ENCODE data around the gene COL18A1. TPM values are rescaled to one million over a fixed set of nuclear protein-coding genes. Genes with fewer than 3 reads are reported as not detected.

The COL18A1 gene
- total RNA-seq, 1 experiment from 2014 or later = 0.11 TPM

DNA sequence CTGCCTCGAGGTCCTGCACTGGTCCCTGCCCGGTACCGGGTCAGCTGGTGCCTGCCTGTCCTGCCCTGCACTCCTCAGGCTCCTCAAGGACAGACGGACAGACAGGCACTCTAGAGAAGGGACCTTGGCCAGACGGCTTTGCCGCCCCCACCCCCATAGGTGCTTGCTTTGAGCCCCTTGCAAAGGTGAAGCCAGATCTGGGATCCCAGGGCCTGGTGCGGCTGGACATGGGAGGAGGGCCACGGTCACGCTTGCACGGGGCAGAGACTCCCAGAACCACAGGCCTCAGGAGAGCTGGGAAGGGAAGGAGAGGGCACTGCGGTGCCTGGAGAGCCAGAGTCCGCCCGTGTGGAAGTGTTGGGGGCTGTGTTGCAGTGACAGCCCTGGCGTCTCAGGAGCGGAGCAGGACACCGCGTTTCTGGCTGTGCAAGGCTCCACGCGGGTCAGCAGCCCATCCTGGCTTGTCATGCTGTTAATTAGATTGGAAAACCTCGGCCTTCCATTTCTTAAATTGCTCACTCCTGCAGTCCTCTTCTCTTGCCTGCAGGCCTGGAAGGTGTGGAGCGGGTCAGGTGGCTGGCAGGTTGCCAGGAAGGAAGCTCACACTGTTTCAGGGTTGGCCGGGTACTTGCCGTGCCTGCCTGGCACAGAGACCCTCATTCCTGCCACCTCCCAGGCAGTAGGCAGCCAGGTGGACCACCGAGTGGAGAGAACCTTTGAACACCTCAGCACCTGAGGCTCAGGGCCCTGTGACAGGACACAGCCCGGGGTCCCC is 16.3 kb downstream of the COL18A1 start:
- Histone ChIP-seq H3K4me1 (ENCODE audit: low read length) (no peaks in the 10 kb centered on the region), H3K27me3 (ENCODE audit: low read length) (no peaks in the 10 kb centered on the region), H3K4me2 (ENCODE audit: low read depth, low read length, poor library complexity, severe bottlenecking) (no peak overlapping the region), H3K9me2 (replicated peaks; ENCODE audit: insufficient read depth, low read length) (no peaks in the 10 kb centered on the region), H2AFZ (ENCODE audit: low read length) (no peak overlapping the region), H3K9ac (ENCODE audit: low read length) (no peak overlapping the region), H4K20me1 (ENCODE audit: insufficient read depth, low read depth, low read length) (no peaks in the 10 kb centered on the region), H3K4me3 (ENCODE audit: low read length) (no peak overlapping the region), H3K27ac (ENCODE audit: low read length) (no peak overlapping the region), H3K36me3 (ENCODE audit: insufficient read depth, low read length) (no peaks in the 10 kb centered on the region), H3K79me2 (ENCODE audit: low read length) (no peaks in the 10 kb centered on the region), H3K9me3 (ENCODE audit: low read length) (no peaks in the 10 kb centered on the region)
- DNase-seq = no peak

GRCh38 chr21:45421846-45422775 is 17.1 kb downstream of the COL18A1 start:
- H4K20me1 ChIP-seq (ENCODE audit: insufficient read depth, low read depth, low read length) = no peaks in the 10 kb centered on the region
- no peak overlapping the region for H3K4me2 ChIP-seq (ENCODE audit: low read depth, low read length, poor library complexity, severe bottlenecking)
- H3K4me1 ChIP-seq (ENCODE audit: low read length) = no peaks in the 10 kb centered on the region

DNA sequence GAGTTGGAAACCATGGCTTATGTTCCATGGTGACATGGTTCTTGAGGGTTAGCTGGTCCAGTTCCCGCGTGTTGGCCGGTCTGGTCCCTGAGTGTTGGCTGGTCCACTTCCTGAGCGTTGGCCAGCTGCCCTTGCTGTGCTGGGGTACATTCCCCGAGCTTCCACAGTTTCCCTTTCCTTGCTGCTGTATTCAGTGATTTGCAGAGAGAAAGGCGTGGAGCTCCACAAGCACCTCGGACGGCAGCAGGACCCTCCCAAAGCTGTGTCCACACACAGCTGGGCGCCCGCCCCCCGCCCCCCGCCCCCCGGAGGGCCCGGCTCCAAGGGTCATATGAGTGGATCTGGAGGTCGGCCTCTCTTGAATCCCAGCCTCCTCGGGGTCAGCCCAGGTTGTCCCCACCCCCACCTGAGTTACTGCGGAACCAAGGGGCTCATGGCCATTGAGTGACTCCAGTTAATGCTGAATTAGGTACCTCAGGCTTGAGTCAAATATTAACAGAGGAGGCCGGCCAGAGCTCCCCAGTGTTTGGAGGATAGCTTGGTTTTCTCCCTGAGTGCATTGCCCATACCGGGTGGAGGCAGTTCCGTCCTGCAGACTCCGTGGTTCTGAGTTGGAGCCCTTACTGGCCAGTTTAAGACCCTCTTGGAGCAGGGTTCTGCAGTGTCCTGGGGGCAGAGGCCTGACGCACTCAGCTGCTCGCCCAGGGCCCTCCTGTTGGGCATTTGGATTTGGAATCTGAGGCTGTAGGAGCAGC is 18.4 kb downstream of the COL18A1 start:
- DNase-seq = no peak
- Histone ChIP-seq H4K20me1 (ENCODE audit: insufficient read depth, low read depth, low read length) (no peaks in the 10 kb centered on the region), H3K27me3 (ENCODE audit: low read length) (no peaks in the 10 kb centered on the region), H3K9ac (ENCODE audit: low read length) (no peak overlapping the region), H3K27ac (ENCODE audit: low read length) (no peak overlapping the region), H2AFZ (ENCODE audit: low read length) (no peak overlapping the region), H3K9me3 (ENCODE audit: low read length) (no peaks in the 10 kb centered on the region), H3K36me3 (ENCODE audit: insufficient read depth, low read length) (no peaks in the 10 kb centered on the region), H3K4me1 (ENCODE audit: low read length) (no peaks in the 10 kb centered on the region), H3K4me3 (ENCODE audit: low read length) (no peak overlapping the region), H3K9me2 (replicated peaks; ENCODE audit: insufficient read depth, low read length) (no peaks in the 10 kb centered on the region), H3K4me2 (ENCODE audit: low read depth, low read length, poor library complexity, severe bottlenecking) (no peak overlapping the region), H3K79me2 (ENCODE audit: low read length) (no peaks in the 10 kb centered on the region)

More at GRCh38 chr21:45421846-45422775, 17.1 kb downstream of the COL18A1 start:
- DNase-seq = no peak
- Histone ChIP-seq H2AFZ (ENCODE audit: low read length) (no peak overlapping the region), H3K9me3 (ENCODE audit: low read length) (no peaks in the 10 kb centered on the region), H3K79me2 (ENCODE audit: low read length) (no peaks in the 10 kb centered on the region), H3K27me3 (ENCODE audit: low read length) (no peaks in the 10 kb centered on the region), H3K27ac (ENCODE audit: low read length) (no peak overlapping the region), H3K4me3 (ENCODE audit: low read length) (no peak overlapping the region), H3K36me3 (ENCODE audit: insufficient read depth, low read length) (no peaks in the 10 kb centered on the region), H3K9ac (ENCODE audit: low read length) (no peak overlapping the region), H3K9me2 (replicated peaks; ENCODE audit: insufficient read depth, low read length) (no peaks in the 10 kb centered on the region)

DNA sequence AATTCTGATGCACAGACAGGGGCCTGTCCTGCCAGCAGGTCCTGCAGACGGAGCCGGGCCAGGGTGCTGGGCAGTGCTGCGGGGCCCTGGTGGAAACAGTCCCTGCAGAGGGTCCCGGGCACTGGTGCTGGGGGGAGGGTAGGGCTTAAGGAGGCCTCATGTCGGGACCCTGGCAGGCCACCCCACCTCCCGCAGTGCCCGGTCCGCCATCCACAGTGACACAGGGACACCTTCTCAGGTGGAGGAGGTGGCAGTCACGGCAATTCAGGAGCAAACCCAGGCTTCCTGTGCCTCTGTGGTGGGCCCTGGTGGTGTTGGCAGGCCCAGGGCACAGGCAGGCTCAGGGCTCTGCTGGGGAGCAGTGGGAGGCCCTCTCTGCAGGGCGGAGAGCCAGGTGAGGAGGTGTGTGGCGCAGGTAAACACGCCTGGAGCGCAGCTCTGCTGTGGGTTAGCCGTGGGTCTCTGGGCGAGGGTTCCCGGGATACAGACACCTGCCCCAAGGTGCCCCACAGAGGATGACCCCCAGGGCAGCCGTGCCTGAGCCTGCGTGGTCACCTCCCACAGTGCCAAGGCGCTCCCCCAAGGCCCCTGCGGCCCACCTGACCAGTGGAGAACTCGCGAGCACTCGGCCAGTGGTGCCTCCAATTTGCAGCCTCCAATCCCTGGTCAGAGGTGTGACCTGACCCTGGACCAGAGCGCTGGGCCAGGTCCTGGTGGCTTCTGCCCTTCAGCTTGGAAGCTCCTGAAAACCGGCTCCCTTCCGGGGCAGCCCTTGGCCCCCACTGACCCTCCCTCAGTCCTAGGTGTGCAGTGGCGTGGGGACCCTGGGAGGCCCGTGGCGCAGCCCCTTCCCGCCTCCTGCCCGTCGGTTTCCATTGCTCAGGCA is 19.2 kb downstream of the COL18A1 start:
- Histone ChIP-seq H2AFZ (ENCODE audit: low read length) (no peak overlapping the region), H3K9me2 (replicated peaks; ENCODE audit: insufficient read depth, low read length) (no peaks in the 10 kb centered on the region), H3K9ac (ENCODE audit: low read length) (no peak overlapping the region), H3K27ac (ENCODE audit: low read length) (no peak overlapping the region), H3K27me3 (ENCODE audit: low read length) (no peaks in the 10 kb centered on the region), H3K4me1 (ENCODE audit: low read length) (no peaks in the 10 kb centered on the region), H3K4me2 (ENCODE audit: low read depth, low read length, poor library complexity, severe bottlenecking) (no peak overlapping the region), H3K79me2 (ENCODE audit: low read length) (no peaks in the 10 kb centered on the region), H4K20me1 (ENCODE audit: insufficient read depth, low read depth, low read length) (no peaks in the 10 kb centered on the region), H3K36me3 (ENCODE audit: insufficient read depth, low read length) (no peaks in the 10 kb centered on the region), H3K9me3 (ENCODE audit: low read length) (no peaks in the 10 kb centered on the region), H3K4me3 (ENCODE audit: low read length) (no peak overlapping the region)
- DNase-seq = no peak

GRCh38 chr21:45424854-45425795 is 20.2 kb downstream of the COL18A1 start:
- H3K4me2 ChIP-seq (ENCODE audit: low read depth, low read length, poor library complexity, severe bottlenecking) = no peak overlapping the region
- no peaks in the 10 kb centered on the region for H3K4me1 ChIP-seq (ENCODE audit: low read length)
- no peaks in the 10 kb centered on the region for H3K79me2 ChIP-seq (ENCODE audit: low read length)

GRCh38 chr21:45427331-45428271 is 22.6 kb downstream of the COL18A1 start:
- Histone ChIP-seq H3K79me2 (ENCODE audit: low read length) (no peaks in the 10 kb centered on the region), H3K9me2 (replicated peaks; ENCODE audit: insufficient read depth, low read length) (no peaks in the 10 kb centered on the region), H3K27ac (ENCODE audit: low read length) (no peak overlapping the region), H3K4me2 (ENCODE audit: low read depth, low read length, poor library complexity, severe bottlenecking) (no peak overlapping the region), H2AFZ (ENCODE audit: low read length) (no peak overlapping the region), H3K4me1 (ENCODE audit: low read length) (no peaks in the 10 kb centered on the region), H3K27me3 (ENCODE audit: low read length) (no peaks in the 10 kb centered on the region), H3K9ac (ENCODE audit: low read length) (no peak overlapping the region), H3K9me3 (ENCODE audit: low read length) (no peaks in the 10 kb centered on the region), H3K36me3 (ENCODE audit: insufficient read depth, low read length) (no peaks in the 10 kb centered on the region), H3K4me3 (ENCODE audit: low read length) (no peak overlapping the region), H4K20me1 (ENCODE audit: insufficient read depth, low read depth, low read length) (no peaks in the 10 kb centered on the region)
- no peak for DNase-seq

More at GRCh38 chr21:45424854-45425795, 20.2 kb downstream of the COL18A1 start:
- Histone ChIP-seq H4K20me1 (ENCODE audit: insufficient read depth, low read depth, low read length) (no peaks in the 10 kb centered on the region), H3K36me3 (ENCODE audit: insufficient read depth, low read length) (no peaks in the 10 kb centered on the region), H3K9ac (ENCODE audit: low read length) (no peak overlapping the region), H3K4me3 (ENCODE audit: low read length) (no peak overlapping the region), H3K27ac (ENCODE audit: low read length) (no peak overlapping the region), H2AFZ (ENCODE audit: low read length) (no peak overlapping the region), H3K9me2 (replicated peaks; ENCODE audit: insufficient read depth, low read length) (no peaks in the 10 kb centered on the region), H3K9me3 (ENCODE audit: low read length) (no peaks in the 10 kb centered on the region), H3K27me3 (ENCODE audit: low read length) (no peaks in the 10 kb centered on the region)
- DNase-seq = no peak
